MM.1S (cell line): ENCODE measurements around the gene UTS2B.
"Not testable (repeated sequence)": the region's sequence is repeated elsewhere in the genome, so short reads cannot be mapped to it uniquely, and the experiment has no call there.

ENCODE experiments used
- DNase-seq: peaks from one replicate; pipeline ENCODE4 v3.0.0-alpha.2; 2015
- H2AFZ ChIP-seq: fragments of 300-600 bp; sonication (generic); 2 replicates; pipeline ENCODE4 v1.6.0; 2016; ENCODE audit warnings: antibody characterized with exemption, low read length
- H3F3A ChIP-seq: fragments of 300-600 bp; sonication (generic); 2 replicates; pipeline ENCODE4 v1.6.1; 2016; ENCODE audit warnings: mild to moderate bottlenecking, antibody characterized with exemption, low read length, moderate library complexity, mixed read lengths; ENCODE audit not compliant: insufficient read depth
- H3K27ac ChIP-seq: fragments of 300-600 bp; sonication (generic); 2 replicates; pipeline ENCODE4 v1.5.1; 2016; ENCODE audit warnings: mild to moderate bottlenecking, low read length
- H3K27me3 ChIP-seq: fragments of 300-600 bp; sonication (generic); replicated peaks from 2 replicates; pipeline ENCODE4 v1.6.0; 2016; ENCODE audit warnings: low read length; ENCODE audit not compliant: insufficient read depth
- H3K36me3 ChIP-seq: fragments of 300-600 bp; sonication (generic); replicated peaks from 2 replicates; pipeline ENCODE4 v1.6.1; 2016; ENCODE audit warnings: mild to moderate bottlenecking, low read length, mixed read lengths; ENCODE audit not compliant: insufficient read depth
- H3K4me1 ChIP-seq: fragments of 300-600 bp; sonication (generic); 2 replicates; pipeline ENCODE4 v1.6.1; 2016; ENCODE audit warnings: low read length, mixed read lengths
- H3K4me2 ChIP-seq: fragments of 300-600 bp; sonication (generic); 2 replicates; pipeline ENCODE4 v1.6.0; 2016; ENCODE audit warnings: low read depth, low read length
- H3K4me3 ChIP-seq: fragments of 300-600 bp; sonication (generic); 2 replicates; pipeline ENCODE4 v1.5.1; 2016; ENCODE audit warnings: low read length, mixed read lengths
- H3K79me2 ChIP-seq: fragments of 300-600 bp; sonication (generic); 2 replicates; pipeline ENCODE4 v1.6.1; 2016; ENCODE audit warnings: mixed run types, low read length, mixed read lengths
- H3K9ac ChIP-seq: fragments of 300-600 bp; sonication (generic); 2 replicates; pipeline ENCODE4 v1.6.1; 2016; ENCODE audit warnings: low read length, mixed read lengths
- H3K9me2 ChIP-seq: fragments of 300-600 bp; sonication (generic); replicated peaks from 2 replicates; pipeline ENCODE4 v1.6.1; 2016; ENCODE audit warnings: mild to moderate bottlenecking, low read length, mixed read lengths; ENCODE audit not compliant: insufficient read depth
- H3K9me3 ChIP-seq: fragments of 300-600 bp; sonication (generic); replicated peaks from 2 replicates; pipeline ENCODE4 v1.6.1; 2016; ENCODE audit warnings: mild to moderate bottlenecking, low read length, mixed read lengths; ENCODE audit not compliant: insufficient read depth
- H4K20me1 ChIP-seq: fragments of 300-600 bp; sonication (generic); 2 replicates; pipeline ENCODE4 v1.6.1; 2016; ENCODE audit warnings: mild to moderate bottlenecking, low read length, moderate library complexity, mixed read lengths; ENCODE audit not compliant: insufficient read depth
- CTCF ChIP-seq: fragments of 300-600 bp; sonication (generic); IDR thresholded peaks from 2 replicates; pipeline ENCODE4 v1.5.1; 2016; ENCODE audit warnings: antibody characterized with exemption, low read length, mixed read lengths
- EZH2 ChIP-seq: fragments of 300-600 bp; sonication (generic); optimal IDR thresholded peaks from 2 replicates; pipeline ENCODE3; 2017; ENCODE audit warnings: low read depth, mild to moderate bottlenecking, antibody characterized with exemption, low read length, mixed read lengths
- EZH2phosphoT487 ChIP-seq: fragments of 300-600 bp; sonication (generic); IDR thresholded peaks from 2 replicates; pipeline ENCODE4 v1.6.1; 2018; ENCODE audit warnings: antibody characterized with exemption, low read length

The UTS2B gene

GRCh38 chr3:191253089-191253799 lies 77.1 kb downstream of the UTS2B start:
- TF ChIP-seq EZH2 (no peak), EZH2phosphoT487 (no peak), CTCF (no peak)
- peak; percentile 81 for DNase-seq
- H2AFZ ChIP-seq, result no peak overlapping the region
- H3K36me3 ChIP-seq, result no peaks in the 10 kb centered on the region
- H3K9me3 ChIP-seq, result no peaks in the 10 kb centered on the region
- no peak overlapping the region for H3K9ac ChIP-seq
- peak overlapping the region; percentile 48 for H3K4me2 ChIP-seq
- no peaks in the 10 kb centered on the region for H3K79me2 ChIP-seq
- H3K9me2 ChIP-seq, result no peaks in the 10 kb centered on the region
- H4K20me1 ChIP-seq, result no peaks in the 10 kb centered on the region
- H3K27me3 ChIP-seq, result no peaks in the 10 kb centered on the region
- H3K4me1 ChIP-seq, result peaks cover 29% of the 10 kb centered on the region
- H3K4me3 ChIP-seq, result peak overlapping the region; percentile 33
- H3K27ac ChIP-seq, result peak overlapping the region; percentile 1; the same call in 1 of the 2 replicates
- peaks cover 25% of the 10 kb centered on the region for H3F3A ChIP-seq

- Histone ChIP-seq H3K4me1 (peaks cover 6% of the 10 kb centered on the region; the same call in 1 of the 2 replicates), H3K4me3 (no peak overlapping the region), H3K9me3 (no peaks in the 10 kb centered on the region), H2AFZ (no peak overlapping the region), H3K9me2 (no peaks in the 10 kb centered on the region), H3K4me2 (no peak overlapping the region), H3K36me3 (no peaks in the 10 kb centered on the region), H3K27me3 (no peaks in the 10 kb centered on the region), H3K27ac (no peak overlapping the region), H4K20me1 (no peaks in the 10 kb centered on the region), H3F3A (no peaks in the 10 kb centered on the region), H3K9ac (no peak overlapping the region), H3K79me2 (no peaks in the 10 kb centered on the region)
- TF ChIP-seq EZH2 (no peak), CTCF (no peak), EZH2phosphoT487 (no peak)
- no peak for DNase-seq
Observed at GRCh38 chr3:191246630-191247029, 83.7 kb downstream of the UTS2B start.

GRCh38 chr3:191246034-191246433 lies 84.3 kb downstream of the UTS2B start:
- H3K9me3 ChIP-seq, H3K4me2 ChIP-seq, H3K27ac ChIP-seq, H3K9ac ChIP-seq, H3K36me3 ChIP-seq, H3K79me2 ChIP-seq, H3K4me1 ChIP-seq, H3K4me3 ChIP-seq, H4K20me1 ChIP-seq, H3K9me2 ChIP-seq, H3F3A ChIP-seq, H3K27me3 ChIP-seq, H2AFZ ChIP-seq: not testable (repeated sequence)
- DNase-seq, result peak; percentile 88

DNA sequence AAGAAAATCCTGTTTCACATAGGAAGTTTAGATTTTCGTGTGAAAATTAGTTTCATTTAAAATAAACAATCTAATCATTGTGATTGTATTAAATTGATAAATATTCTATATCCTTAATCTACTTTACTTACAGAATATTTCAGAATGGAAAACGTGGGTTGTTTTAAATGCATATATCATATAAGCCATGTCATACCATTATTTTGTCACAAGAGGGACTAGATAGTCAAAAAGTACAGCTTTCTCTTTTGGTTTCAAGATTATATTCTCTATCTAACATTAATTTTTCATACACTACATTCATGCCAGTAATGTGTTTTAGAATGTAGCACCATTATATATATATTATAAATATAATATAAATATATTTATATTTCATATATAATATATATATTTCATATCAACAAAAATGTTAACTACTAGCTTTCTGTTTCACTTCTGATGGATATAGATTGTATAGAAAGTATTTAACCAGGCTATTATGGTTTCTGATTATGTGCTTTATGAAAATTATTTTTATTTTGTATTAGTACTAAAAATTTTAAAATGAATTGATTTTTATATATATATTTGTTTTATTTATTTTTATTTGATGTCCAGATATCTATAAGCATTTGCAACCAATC lies 86.0 kb downstream of the UTS2B start:
- no peaks in the 10 kb centered on the region for H3K36me3 ChIP-seq
- no peaks in the 10 kb centered on the region for H3F3A ChIP-seq
- no peak overlapping the region for H3K4me3 ChIP-seq
- H3K9me2 ChIP-seq, result no peaks in the 10 kb centered on the region
- H2AFZ ChIP-seq, result no peak overlapping the region
- no peaks in the 10 kb centered on the region for H4K20me1 ChIP-seq
- no peak overlapping the region for H3K27ac ChIP-seq
- peaks cover 6% of the 10 kb centered on the region; the same call in 1 of the 2 replicates for H3K4me1 ChIP-seq
- H3K79me2 ChIP-seq, result no peaks in the 10 kb centered on the region
- no peaks in the 10 kb centered on the region for H3K9me3 ChIP-seq
- H3K4me2 ChIP-seq, result no peak overlapping the region
- H3K9ac ChIP-seq, result no peak overlapping the region
- TF ChIP-seq EZH2 (no peak), CTCF (peak; percentile 63)
- peak; percentile 49 for DNase-seq
- H3K27me3 ChIP-seq, result no peaks in the 10 kb centered on the region
